HG03460 (cell line): Measurements from ENCODE around the gene PPP2R5A.
"Not testable (repeated sequence)": the region's sequence is repeated elsewhere in the genome, so short reads cannot be mapped to it uniquely, and the experiment has no call there.

Experiments used
- ATAC-seq: cut with Tn5 transposase; IDR thresholded peaks from one replicate; pipeline ENCODE4 v1.9.1; 2021; ENCODE audit not compliant: unreplicated experiment

The PPP2R5A gene

GRCh38 chr1:212267017-212267416 lies 18.2 kb upstream of the PPP2R5A start:
- no peak for ATAC-seq

GRCh38 chr1:212267460-212267859 lies 17.8 kb upstream of the PPP2R5A start:
- ATAC-seq = no peak

- ATAC-seq = no peak
Observed at GRCh38 chr1:212269306-212269705, 15.9 kb upstream of the PPP2R5A start.

GRCh38 chr1:212270564-212270963 lies 14.6 kb upstream of the PPP2R5A start:
- ATAC-seq = no peak

GRCh38 chr1:212271234-212271633 lies 14.0 kb upstream of the PPP2R5A start:
- no peak for ATAC-seq

GRCh38 chr1:212271823-212272485 lies 13.3 kb upstream of the PPP2R5A start:
- no peak for ATAC-seq

GRCh38 chr1:212281590-212281989 lies 3.6 kb upstream of the PPP2R5A start:
- no peak for ATAC-seq

- no peak for ATAC-seq
Observed at GRCh38 chr1:212283741-212284140, 1.5 kb upstream of the PPP2R5A start.

- ATAC-seq = no peak
Observed at GRCh38 chr1:212284332-212284743, 872 bp upstream of the PPP2R5A start.

GRCh38 chr1:212285685-212286555 lies 710 bp downstream of the PPP2R5A start:
- ATAC-seq = peak; percentile 17

- no peak for ATAC-seq
Observed at GRCh38 chr1:212286556-212287131, 1.4 kb downstream of the PPP2R5A start.

- no peak for ATAC-seq
Observed at GRCh38 chr1:212287261-212287895, 2.2 kb downstream of the PPP2R5A start.

GRCh38 chr1:212287995-212288394 lies 2.8 kb downstream of the PPP2R5A start:
- not testable (repeated sequence) for ATAC-seq

GRCh38 chr1:212288615-212289014 lies 3.4 kb downstream of the PPP2R5A start:
- no peak for ATAC-seq

GRCh38 chr1:212289262-212290077 lies 4.3 kb downstream of the PPP2R5A start:
- no peak for ATAC-seq

GRCh38 chr1:212290608-212291007 lies 5.4 kb downstream of the PPP2R5A start:
- ATAC-seq = no peak

GRCh38 chr1:212291505-212292134 lies 6.4 kb downstream of the PPP2R5A start:
- peak; percentile 54 for ATAC-seq

- ATAC-seq = no peak
Observed at GRCh38 chr1:212292250-212293105, 7.3 kb downstream of the PPP2R5A start.

GRCh38 chr1:212293579-212293978 lies 8.4 kb downstream of the PPP2R5A start:
- ATAC-seq = no peak
